Fibroblast of skin of abdomen (primary cell): ENCODE data around the gene TBXAS1.

Source experiments
- DNase-seq: peaks from one replicate; pipeline ENCODE4 v3.0.0-alpha.2; 2013

The TBXAS1 gene

DNA sequence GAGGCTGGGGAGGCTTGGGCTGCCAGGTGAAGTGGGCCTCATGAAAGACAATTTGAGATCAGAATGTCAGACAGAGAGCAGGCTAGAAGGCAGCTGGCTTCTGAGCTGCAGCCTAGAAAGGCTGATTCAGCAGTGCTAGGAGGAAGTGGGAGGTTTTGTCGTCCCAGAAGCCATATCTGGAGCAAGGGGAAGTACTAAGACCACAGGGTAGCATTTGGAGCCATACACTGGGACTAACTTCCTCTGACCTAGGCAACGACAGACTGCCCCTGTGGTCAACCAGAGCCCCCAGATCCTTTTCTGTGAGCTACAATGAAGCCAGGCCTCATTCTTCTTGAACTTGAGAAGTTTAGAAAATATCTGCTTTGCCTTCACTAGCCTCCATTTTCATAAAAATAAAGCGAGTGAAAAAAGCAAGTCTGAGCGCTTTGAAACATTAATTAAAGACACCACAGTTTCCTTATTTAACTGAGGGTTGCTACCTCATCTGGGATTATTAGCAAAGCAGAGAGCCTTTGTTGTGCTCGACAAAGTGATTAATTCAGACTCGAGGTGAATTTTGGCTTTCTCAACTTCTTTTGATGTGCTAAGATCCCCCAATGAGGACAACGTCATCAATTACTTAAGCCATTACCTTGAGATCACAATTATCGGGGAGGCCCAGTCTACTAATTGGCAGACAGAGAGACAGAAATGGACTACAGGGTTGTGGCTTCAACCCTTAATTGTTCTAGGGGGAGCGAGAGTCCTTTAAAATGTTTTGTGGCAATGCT, 26.6 kb downstream of the TBXAS1 start:
- DNase-seq = no peak

DNA sequence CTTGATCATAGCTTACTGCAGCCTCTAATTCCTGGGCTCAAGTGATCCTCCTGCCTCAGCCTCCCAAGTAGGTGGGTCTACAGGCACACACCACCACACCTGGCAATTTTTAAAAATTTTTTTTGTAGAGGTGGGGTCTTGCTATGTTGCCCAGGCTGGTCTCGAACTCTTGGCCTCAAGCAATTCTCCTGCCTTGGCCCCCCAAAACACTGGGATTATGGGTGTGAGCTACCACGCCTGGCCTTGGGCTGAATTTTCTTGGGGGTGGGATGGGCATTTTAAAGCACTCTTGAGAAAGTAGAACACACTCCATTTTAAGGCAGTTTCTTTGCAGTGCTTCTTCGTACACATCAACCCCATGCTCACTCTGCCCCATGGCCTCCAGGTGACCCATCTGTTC, 28.7 kb downstream of the TBXAS1 start:
- no peak for DNase-seq

DNA sequence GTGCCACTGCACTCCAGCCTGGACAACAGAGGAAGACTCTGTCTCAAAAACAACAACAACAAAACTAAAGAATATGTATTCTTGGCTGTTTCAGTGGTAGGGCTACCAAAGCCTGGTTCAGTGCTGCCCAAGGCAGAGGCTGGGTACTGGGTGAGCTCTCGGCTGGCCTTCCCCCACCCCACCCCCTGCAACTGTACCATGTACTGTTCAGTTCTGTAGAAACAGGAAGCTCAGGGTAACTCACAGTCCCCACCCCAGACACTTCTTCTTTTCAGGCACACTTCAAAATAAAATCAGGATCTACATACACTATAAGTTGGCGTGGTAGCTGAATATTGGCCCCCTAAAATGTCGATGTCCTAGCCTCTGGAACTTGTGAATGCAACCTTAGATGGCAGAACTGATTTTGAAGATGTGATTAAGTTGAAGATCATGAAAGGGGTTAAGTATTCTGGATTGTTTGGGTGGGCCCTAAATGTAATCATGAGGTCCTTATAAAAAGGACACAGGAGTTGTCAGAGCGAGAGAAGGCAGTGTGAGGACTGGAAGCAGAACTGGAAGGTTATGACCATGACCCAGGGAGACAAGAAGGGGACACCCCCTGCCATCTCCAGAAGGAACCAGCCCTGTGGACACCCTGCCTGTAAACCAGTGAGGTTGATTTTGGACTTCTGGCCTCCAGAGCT, 31.2 kb downstream of the TBXAS1 start:
- no peak for DNase-seq

DNA sequence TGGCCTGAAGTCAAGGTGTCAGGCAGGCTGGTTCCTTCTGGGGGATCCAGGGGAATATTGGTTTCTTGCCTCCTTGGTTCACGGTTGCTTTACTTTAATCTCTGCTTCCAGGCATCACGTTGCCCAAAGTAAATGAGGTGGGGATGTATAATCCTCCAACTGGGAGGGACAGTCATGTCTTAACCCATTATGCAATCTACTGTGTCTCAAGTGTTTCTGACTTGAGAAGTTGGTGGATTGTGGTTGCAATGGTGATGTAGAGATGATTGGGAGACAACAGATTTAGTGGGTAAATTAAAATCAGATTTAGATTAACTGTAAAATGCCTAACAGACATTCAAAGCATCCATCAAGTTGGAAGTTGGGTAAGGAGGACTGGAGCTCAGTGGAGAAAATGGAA, 32.7 kb downstream of the TBXAS1 start:
- no peak for DNase-seq

- no peak for DNase-seq
Measured at GRCh38 chr7:139866047-139866837, 37.2 kb downstream of the TBXAS1 start.

DNA sequence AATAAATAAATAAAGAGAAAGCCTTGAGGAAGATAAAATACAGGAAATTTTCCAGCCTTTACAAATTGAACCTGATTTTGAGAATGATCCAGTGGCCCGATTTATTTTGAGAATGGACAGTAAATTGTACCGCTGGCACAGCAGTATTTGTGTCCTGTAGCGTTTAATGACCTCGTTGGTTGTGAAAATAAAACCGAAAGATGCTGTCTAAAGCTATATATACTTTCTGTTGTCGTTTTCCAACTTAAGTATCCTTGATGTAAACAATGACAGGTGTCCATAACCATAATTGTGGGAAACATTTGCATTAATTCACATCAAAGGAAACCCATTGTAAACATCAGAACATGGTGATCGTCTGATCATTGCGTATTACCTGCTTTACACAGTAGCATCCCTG, 38.8 kb downstream of the TBXAS1 start:
- DNase-seq = no peak

DNA sequence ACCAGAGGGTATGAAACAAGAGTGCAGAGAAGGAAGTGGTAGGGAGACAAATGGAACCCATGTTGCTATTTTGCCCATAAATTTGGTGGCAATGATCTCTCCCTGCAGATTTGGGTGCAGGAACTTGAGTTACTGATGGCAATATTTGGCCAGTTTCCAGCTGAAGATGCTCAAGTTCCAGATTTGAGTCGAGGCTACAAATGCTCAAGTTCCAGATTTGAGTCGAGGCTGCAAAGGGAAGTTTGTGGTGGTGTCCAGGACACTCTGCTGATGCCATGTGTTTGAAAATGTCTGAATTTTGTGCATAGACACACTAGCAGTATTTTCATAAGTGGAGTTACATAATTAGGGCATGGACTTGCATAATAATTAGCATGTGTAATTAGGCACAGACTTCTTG, 40.8 kb downstream of the TBXAS1 start:
- DNase-seq = no peak

- no peak for DNase-seq
Measured at GRCh38 chr7:139870380-139870779, 41.3 kb downstream of the TBXAS1 start.

DNA sequence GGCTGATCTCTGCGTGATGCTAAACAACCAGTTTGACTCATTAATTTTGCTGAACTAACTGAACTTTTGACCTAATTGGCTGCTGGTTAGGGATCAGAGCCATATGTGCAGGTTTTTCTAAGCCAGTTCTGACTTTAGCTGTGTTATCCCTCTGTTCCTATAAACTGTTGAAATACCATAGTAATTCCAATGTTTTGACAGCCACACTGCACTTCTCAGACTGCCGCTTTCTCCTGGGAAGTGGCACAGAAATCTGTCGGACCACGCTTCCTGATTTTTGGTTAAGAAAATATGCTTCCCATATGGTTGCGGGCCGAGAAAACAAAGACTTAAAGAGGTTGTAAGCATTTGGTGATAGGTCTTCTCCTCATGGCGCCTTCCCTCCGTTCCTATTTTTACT, 42.3 kb downstream of the TBXAS1 start:
- peak; percentile 71 for DNase-seq

- DNase-seq = peak; percentile 23
Measured at GRCh38 chr7:139871820-139872219, 42.8 kb downstream of the TBXAS1 start.

- no peak for DNase-seq
Measured at GRCh38 chr7:139873593-139874301, 44.7 kb downstream of the TBXAS1 start.

- no peak for DNase-seq
Measured at GRCh38 chr7:139874302-139874629, 45.2 kb downstream of the TBXAS1 start.

- no peak for DNase-seq
Measured at GRCh38 chr7:139875821-139876241, 46.8 kb downstream of the TBXAS1 start.

DNA sequence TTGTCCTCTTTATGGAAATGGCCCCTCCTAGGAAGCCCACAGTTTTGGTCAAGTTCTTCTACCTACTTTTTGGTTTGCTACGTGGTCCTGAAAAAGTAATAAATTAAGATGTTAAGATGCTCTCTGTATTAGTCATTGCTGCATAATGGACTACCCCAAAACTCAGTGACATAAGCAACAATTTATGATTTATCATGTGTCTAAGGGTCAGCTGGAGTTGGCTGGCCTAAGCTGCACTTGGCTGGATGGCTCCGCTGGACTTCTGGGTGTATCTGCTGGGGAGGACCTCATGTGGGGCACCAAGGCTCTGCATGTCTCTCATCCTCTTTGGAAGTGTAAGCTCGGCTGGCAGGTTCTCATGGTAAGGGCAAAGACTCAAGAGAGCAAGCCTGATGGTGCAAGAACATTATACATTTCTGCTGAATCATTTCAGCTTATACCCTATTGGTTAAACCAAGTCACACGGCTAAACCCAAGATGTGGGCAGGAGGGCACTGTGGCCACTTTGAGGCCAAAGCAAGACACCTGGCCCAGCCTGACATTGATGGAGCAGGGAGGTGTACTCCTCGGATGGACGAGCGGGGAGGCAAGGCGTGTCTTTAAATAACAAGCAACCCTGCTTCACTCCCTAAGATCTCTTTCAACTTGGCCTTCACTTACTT, 47.7 kb downstream of the TBXAS1 start:
- DNase-seq = peak; percentile 22

DNA sequence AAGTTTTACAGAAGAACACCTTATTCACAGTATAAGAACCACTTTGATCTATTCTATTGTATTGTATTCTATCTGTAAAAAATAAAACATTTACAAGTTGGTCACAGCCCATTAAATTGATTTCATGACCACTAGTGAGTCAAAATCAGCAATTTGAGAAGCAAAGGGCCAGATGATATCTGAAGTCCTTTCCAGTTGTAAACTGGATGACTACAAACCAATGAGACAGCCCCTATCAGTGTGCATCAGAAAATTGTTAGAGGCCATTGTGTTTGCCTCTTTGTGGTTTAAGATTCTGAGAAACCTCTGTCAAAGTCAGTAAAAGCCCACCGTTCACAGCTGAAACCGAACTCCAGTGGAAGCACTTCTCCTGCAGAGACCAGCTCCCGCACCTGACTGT, 54.8 kb downstream of the TBXAS1 start:
- DNase-seq = no peak

GRCh38 chr7:139884441-139884840, 55.4 kb downstream of the TBXAS1 start:
- DNase-seq = no peak

DNA sequence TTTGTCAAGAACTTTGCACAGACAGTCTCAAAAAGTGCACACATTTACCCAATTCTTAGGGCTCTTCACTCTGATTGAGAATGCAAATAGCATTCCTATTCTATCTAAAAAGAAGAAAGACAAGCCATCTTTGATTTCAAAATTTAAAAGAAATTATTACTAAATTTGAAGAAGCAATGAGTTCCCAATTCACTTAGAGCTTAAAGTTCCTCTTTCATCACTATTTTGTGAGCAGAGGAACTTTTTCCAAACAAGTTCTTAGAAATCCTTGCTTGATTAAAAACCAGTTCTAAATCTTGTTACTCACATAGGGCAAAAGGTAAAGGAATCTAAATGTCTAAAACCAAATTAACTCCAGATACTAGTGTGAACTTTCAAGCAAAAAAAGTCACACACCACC, 56.4 kb downstream of the TBXAS1 start:
- no peak for DNase-seq

- DNase-seq = peak; percentile 13
Measured at GRCh38 chr7:139886206-139886605, 57.1 kb downstream of the TBXAS1 start.

- no peak for DNase-seq
Measured at GRCh38 chr7:139886899-139887298, 57.8 kb downstream of the TBXAS1 start.

GRCh38 chr7:139887992-139888481, 59.0 kb downstream of the TBXAS1 start:
- no peak for DNase-seq

GRCh38 chr7:139889186-139889871, 60.3 kb downstream of the TBXAS1 start:
- DNase-seq = peak; percentile 39

- no peak for DNase-seq
Measured at GRCh38 chr7:139893461-139893860, 64.4 kb downstream of the TBXAS1 start.
